Testis (tissue), 3 donors: ENCODE results near the gene RNF183. TPM values are rescaled to one million over a fixed set of nuclear protein-coding genes. Genes with fewer than 3 reads are reported as not detected.
"Not testable (repeated sequence)": the region's sequence is repeated elsewhere in the genome, so short reads cannot be mapped to it uniquely, and the experiment has no call there.

Experiments used
- DNase-seq: peaks from one replicate; pipeline ENCODE4 v3.0.0-alpha.2; 2019
- H3K27ac ChIP-seq, 2 donors: fragments of 200-600 bp; sonication (generic); one replicate each; pipeline ENCODE4 v1.5.1; 2019
- H3K27me3 ChIP-seq: fragments of 200-600 bp; sonication (generic); one replicate; pipeline ENCODE4 v1.5.1; 2019
- H3K36me3 ChIP-seq: fragments of 200-600 bp; sonication (generic); one replicate; pipeline ENCODE4 v1.5.1; 2017; ENCODE audit warnings: low read depth; ENCODE audit errors: missing control alignments
- H3K4me1 ChIP-seq: fragments of 200-600 bp; sonication (generic); one replicate; pipeline ENCODE4 v1.5.1; 2019
- H3K4me3 ChIP-seq, 2 donors: fragments of 200-600 bp; sonication (generic); one replicate each; pipeline ENCODE4 v1.5.1; 2017 to 2019
- H3K9me3 ChIP-seq: fragments of 200-600 bp; sonication (generic); one replicate; pipeline ENCODE4 v1.5.1; 2017
- POLR2A ChIP-seq: fragments of 450-650 bp; IDR thresholded peaks from one replicate; pipeline ENCODE4 v1.6.1; 2017; ENCODE audit warnings: antibody characterized with exemption, mild to moderate bottlenecking, moderate library complexity
- WGBS, 2 donors: methylation state at CpG; one replicate each; pipeline ENCODE4 v1.1.5; 2018; 5-methylcytosine and 5-hydroxymethylcytosine counted together
- intact Hi-C: fragments of 100-400 bp; cut with DNase I; formaldehyde crosslinking; loops from one replicate; pipeline ENCODE4 v1.15.1; 2023; ENCODE audit warnings: low total_unique reads
- polyA plus RNA-seq: library from polyadenylated mRNA; stranded (reverse); fragments of 350-450 nt; fragmentation: Illumina TruSeq; extraction: RNeasy Lipid Tissue Mini Kit (QIAGEN cat#74804); gene quantifications from one replicate; pipeline ENCODE4 v1.2.3, GENCODE V29; 2014; ENCODE audit warnings: low read depth, low replicate concordance; ENCODE audit not compliant: insufficient read depth
- total RNA-seq, 2 donors: library from RNA; depleted of rRNA; stranded (reverse); fragments of >200 nt; gene quantifications; one replicate each; pipeline ENCODE4 v1.2.3, GENCODE V29; 2016
- TF ChIP-seq, protein P1 (sequence below), 3 experiments: fragments of 450-650 bp in 2 of 3; fragments of 200-600 bp in 1 of 3; sonication (generic) in 1 of 3; IDR thresholded peaks; one replicate each; pipeline ENCODE4 v1.5.1; 2016 to 2019; ENCODE audit warnings: antibody characterized with exemption in 3 of 3, mild to moderate bottlenecking in 2 of 3, moderate library complexity in 1 of 3

RNF183 gene
- total and polyA plus RNA-seq, 3 donors from 2014 or later: 1.7 to 7.5 (median 1.9) TPM

DNA sequence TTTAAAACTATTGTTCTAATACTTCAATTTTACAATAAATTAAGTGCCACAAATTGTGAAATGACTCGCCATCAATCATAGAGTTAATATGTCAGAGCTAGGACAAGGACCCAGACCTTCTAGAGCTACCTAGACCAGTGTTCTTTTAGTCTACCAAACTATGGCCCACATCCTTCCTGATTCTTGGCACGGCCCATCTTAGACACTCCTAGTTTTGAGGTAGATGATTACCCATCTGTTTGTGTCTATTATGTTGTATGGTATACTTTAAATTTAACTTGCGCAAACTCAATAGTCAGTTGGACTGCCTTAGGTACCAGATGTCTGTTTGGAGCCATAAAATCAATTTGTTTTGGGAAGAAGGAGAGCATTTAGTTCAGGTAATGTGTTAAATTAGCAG, 45.3 kb downstream of the RNF183 start:
- Histone ChIP-seq H3K4me1 (no peaks in the 10 kb centered on the region), H3K4me3 (no peak overlapping the region), H3K27ac (no peak overlapping the region), H3K27me3 (no peaks in the 10 kb centered on the region), H3K9me3 (no peaks in the 10 kb centered on the region), H3K36me3 (no peaks in the 10 kb centered on the region)
- 96% methylated on average over 3 of the region's 3 CpGs for WGBS, 2 donors
- no peak for DNase-seq
- TF ChIP-seq, protein P1, sequence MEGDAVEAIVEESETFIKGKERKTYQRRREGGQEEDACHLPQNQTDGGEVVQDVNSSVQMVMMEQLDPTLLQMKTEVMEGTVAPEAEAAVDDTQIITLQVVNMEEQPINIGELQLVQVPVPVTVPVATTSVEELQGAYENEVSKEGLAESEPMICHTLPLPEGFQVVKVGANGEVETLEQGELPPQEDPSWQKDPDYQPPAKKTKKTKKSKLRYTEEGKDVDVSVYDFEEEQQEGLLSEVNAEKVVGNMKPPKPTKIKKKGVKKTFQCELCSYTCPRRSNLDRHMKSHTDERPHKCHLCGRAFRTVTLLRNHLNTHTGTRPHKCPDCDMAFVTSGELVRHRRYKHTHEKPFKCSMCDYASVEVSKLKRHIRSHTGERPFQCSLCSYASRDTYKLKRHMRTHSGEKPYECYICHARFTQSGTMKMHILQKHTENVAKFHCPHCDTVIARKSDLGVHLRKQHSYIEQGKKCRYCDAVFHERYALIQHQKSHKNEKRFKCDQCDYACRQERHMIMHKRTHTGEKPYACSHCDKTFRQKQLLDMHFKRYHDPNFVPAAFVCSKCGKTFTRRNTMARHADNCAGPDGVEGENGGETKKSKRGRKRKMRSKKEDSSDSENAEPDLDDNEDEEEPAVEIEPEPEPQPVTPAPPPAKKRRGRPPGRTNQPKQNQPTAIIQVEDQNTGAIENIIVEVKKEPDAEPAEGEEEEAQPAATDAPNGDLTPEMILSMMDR (IDR thresholded peaks at IDR 0.05): no peak
- TF ChIP-seq POLR2A: no peak
- intact Hi-C loops: no loop called here

DNA sequence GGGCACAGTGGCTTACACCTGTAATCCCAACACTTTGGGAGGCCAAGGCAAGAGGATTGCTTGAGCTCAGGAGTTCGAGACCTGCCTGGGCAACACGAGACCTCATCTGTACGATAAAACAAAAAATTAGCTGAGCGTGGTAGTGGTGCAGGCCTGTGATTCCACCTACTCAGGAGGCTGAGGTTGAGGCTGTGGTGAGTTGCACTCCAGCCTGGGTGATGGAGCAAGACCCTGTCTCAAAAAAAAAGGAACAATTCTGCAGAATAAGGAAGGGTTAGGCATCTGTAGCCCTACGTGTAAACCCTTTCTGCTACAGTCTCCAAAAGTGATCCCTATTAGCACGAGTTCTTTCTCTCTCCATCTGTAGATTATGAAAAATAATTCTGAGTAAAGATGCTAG, 47.7 kb downstream of the RNF183 start:
- no peaks in the 10 kb centered on the region for H3K36me3 ChIP-seq
- no peak overlapping the region for H3K27ac ChIP-seq

GRCh38 chr9:113254991-113255390, 48.2 kb downstream of the RNF183 start:
- no peak for TF ChIP-seq POLR2A
- TF ChIP-seq, protein P1 (IDR thresholded peaks at IDR 0.05): no peak
- no peaks in the 10 kb centered on the region for H3K27me3 ChIP-seq
- intact Hi-C loops: no loop called here
- WGBS, 2 donors: 83 to 98% methylated on average over 1 of the region's 1 CpG
- H3K27ac ChIP-seq: no peak overlapping the region
- no peaks in the 10 kb centered on the region for H3K4me1 ChIP-seq
- H3K4me3 ChIP-seq: no peak overlapping the region
- no peak for DNase-seq
- H3K9me3 ChIP-seq: no peaks in the 10 kb centered on the region
- H3K36me3 ChIP-seq: no peaks in the 10 kb centered on the region

More for the DNA sequence above, 47.7 kb downstream of the RNF183 start:
- TF ChIP-seq, protein P1 (IDR thresholded peaks at IDR 0.05): no peak
- TF ChIP-seq POLR2A: no peak
- no peaks in the 10 kb centered on the region for H3K4me1 ChIP-seq
- H3K9me3 ChIP-seq: no peaks in the 10 kb centered on the region
- intact Hi-C loops: no loop called here
- no peak for DNase-seq
- H3K4me3 ChIP-seq: no peak overlapping the region
- WGBS, 2 donors: 88 to 94% methylated on average over 6 of the region's 6 CpGs
- no peaks in the 10 kb centered on the region for H3K27me3 ChIP-seq

- H3K4me3 ChIP-seq: no peak overlapping the region
- H3K27ac ChIP-seq: no peak overlapping the region
- no peaks in the 10 kb centered on the region for H3K27me3 ChIP-seq
- no peaks in the 10 kb centered on the region for H3K36me3 ChIP-seq
- no peaks in the 10 kb centered on the region for H3K9me3 ChIP-seq
- H3K4me1 ChIP-seq: no peaks in the 10 kb centered on the region
- TF ChIP-seq, protein P1 (IDR thresholded peaks at IDR 0.05): no peak
- TF ChIP-seq POLR2A: no peak
- WGBS, 2 donors: 77 to 92% methylated on average over 2 of the region's 2 CpGs
- no peak for DNase-seq
- intact Hi-C loops: no loop called here
Measured at GRCh38 chr9:113250807-113251206, 52.4 kb downstream of the RNF183 start.

DNA sequence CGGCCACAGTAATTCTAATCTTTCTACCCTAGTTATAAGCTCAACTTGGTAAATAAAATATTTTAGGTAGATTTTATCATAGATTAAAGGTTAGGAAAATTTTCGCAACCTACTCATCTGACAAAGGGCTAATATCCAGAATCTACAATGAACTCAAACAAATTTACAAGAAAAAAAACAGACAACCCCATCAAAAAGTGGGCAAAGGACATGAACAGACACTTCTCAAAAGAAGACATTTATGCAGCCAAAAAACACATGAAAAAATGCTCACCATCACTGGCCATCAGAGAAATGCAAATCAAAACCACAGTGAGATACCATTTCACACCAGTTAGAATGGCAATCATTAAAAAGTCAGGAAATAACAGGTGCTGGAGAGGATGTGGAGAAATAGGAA, 53.5 kb downstream of the RNF183 start:
- intact Hi-C loops, H3K36me3 ChIP-seq, H3K9me3 ChIP-seq, H3K27me3 ChIP-seq, DNase-seq, H3K4me3 ChIP-seq, H3K27ac ChIP-seq, H3K4me1 ChIP-seq: not testable (repeated sequence)
- WGBS, 2 donors: 98 to 100% methylated on average over 2 of the region's 2 CpGs
